Measurements from ENCODE around the gene GALR3. TPM values are rescaled to one million over a fixed set of nuclear protein-coding genes. Genes with fewer than 3 reads are reported as not detected.

Gene GALR3
- total and polyA plus RNA-seq, 2 of the 8 experiments (the other 6 are each of a cell fraction or from before 2014, with no cell fraction given): 0.84 to 1.1 TPM

GRCh38 chr22:37803639-37804351, 19.4 kb upstream of the GALR3 start:
- CTCF ChIA-PET (ENCODE audit: partially characterized antibody): interaction anchor here (1.0 to 1.2 kb wide), 2 partner anchors 12 to 16 kb away, joined by 3 read pairs; no protein-coding TSS in a partner anchor
- Histone ChIP-seq H2BK12ac (ENCODE audit: low read depth, low read length) (peak overlapping the region; percentile 69; the same call in 1 of the 2 replicates), H3K56ac (replicated peaks; ENCODE audit: insufficient read length, low read depth, low read length) (peak overlapping the region; percentile 67), H3K23ac (ENCODE audit: insufficient read length) (no peak overlapping the region), H4K91ac (replicated peaks; ENCODE audit: insufficient read length, low read length) (peak overlapping the region; percentile 97), H3K18ac (ENCODE audit: extremely low read depth, low read length) (peak overlapping the region; percentile 98), H3K27ac (ENCODE audit: low read depth, low read length) (no peak overlapping the region), H3K4me3 (ENCODE audit: extremely low read depth in 1 of 4, insufficient read depth in 2 of 4, low read depth in 3 of 4, low read length in 4 of 4) (peak overlapping the region; percentile 79 to 91 (median 86)), H2BK5ac (ENCODE audit: low read depth, low read length) (no peak overlapping the region), H3K4me1 (replicated peaks in 1 of 4; ENCODE audit: control insufficient read depth in 3 of 4, insufficient read depth in 4 of 4, low read length in 3 of 4) (peaks cover 0 to 22% (median 19%) of the 10 kb centered on the region in 4 experiments; a peak in 6 of 7 replicates), H3K4ac (replicated peaks; ENCODE audit: insufficient read length, low read depth, low read length) (peak overlapping the region; percentile 95), H3K79me1 (ENCODE audit: low read depth, low read length) (peaks cover 3% of the 10 kb centered on the region), H3K23me2 (ENCODE audit: low read depth, low read length) (peaks cover 48% of the 10 kb centered on the region), H4K20me1 (replicated peaks in 1 of 2; ENCODE audit: control insufficient read depth in 1 of 2, insufficient read depth in 2 of 2, low read length in 2 of 2) (peaks cover 0 to 2% of the 10 kb centered on the region in 2 experiments), H2BK120ac (replicated peaks; ENCODE audit: low read depth, low read length) (peak overlapping the region; percentile 94), H2BK20ac (ENCODE audit: low read length) (peak overlapping the region; percentile 80; the same call in 1 of the 2 replicates), H2BK15ac (ENCODE audit: low read length) (peak overlapping the region; percentile 88; the same call in 1 of the 2 replicates), H3K14ac (ENCODE audit: insufficient read length) (no peak overlapping the region), H2AK5ac (ENCODE audit: low read depth, low read length) (no peak overlapping the region), H4K5ac (ENCODE audit: insufficient read length, low read depth, low read length) (peak overlapping the region; percentile 78), H3K9me3 (ENCODE audit: insufficient read depth in 2 of 2, low read depth in 1 of 2, low read length in 1 of 2) (no peaks in the 10 kb centered on the region), H2AFZ (ENCODE audit: low read length) (no peak overlapping the region), H4K8ac (ENCODE audit: extremely low read depth, insufficient read depth, low read length) (peak overlapping the region; percentile 95), H3K27me3 (replicated peaks in 1 of 4; ENCODE audit: control insufficient read depth in 3 of 4, extremely low read depth in 1 of 4, insufficient read depth in 3 of 4, low read length in 3 of 4) (peaks cover 3 to 39% (median 31%) of the 10 kb centered on the region in 4 experiments), H3K79me2 (ENCODE audit: control insufficient read depth in 1 of 2, insufficient read depth in 2 of 2, low read length in 2 of 2) (peaks cover 0 to 7% of the 10 kb centered on the region in 2 experiments; a peak in 1 of 4 replicates), H3K9ac (replicated peaks in 1 of 4; ENCODE audit: extremely low read depth in 1 of 4, low read depth in 3 of 4, low read length in 3 of 4) (peak overlapping the region in 3 of 4 experiments; percentile 23 to 82 (median 72); a peak in 5 of 7 replicates), H3K4me2 (ENCODE audit: insufficient read depth in 1 of 2, low read depth in 2 of 2, low read length in 2 of 2) (peak overlapping the region; percentile 91 to 94), H3K36me3 (ENCODE audit: control insufficient read depth in 2 of 4, insufficient read depth in 4 of 4, low read length in 3 of 4) (no peaks in the 10 kb centered on the region)
- POLR2A ChIA-PET (ENCODE audit: partially characterized antibody): interaction anchor here (0.6 to 8.8 kb wide), 24 partner anchors 9 to 213 kb away, joined by 3 to 142 read pairs (median 4); partner anchors contain the start of genes GALR3, GGA1, NOL12 and PDXP
- WGBS, 2 experiments (ENCODE audit: extremely low coverage in 1 of 2, insufficient coverage in 1 of 2, insufficient read length in 1 of 2, insufficient replicate concordance in 2 of 2, low coverage in 1 of 2, low lambda C conversion rate in 2 of 2, missing lambda C conversion rate in 1 of 2): 6% methylated on average over 32 of the region's 34 CpGs; no CpG with 5 or more reads in 1 of the 2 experiments
- no peak for FAIRE-seq
- peak in 1 of 2 experiments; percentile 70 for DNase-seq (ENCODE audit: low read depth in 1 of 2, low spot score in 2 of 2)
- TF ChIP-seq EGR1 (IDR thresholded peaks at IDR 0.05; ENCODE audit: borderline replicate concordance, low read depth, low read length) (no peak), CBX5 (IDR thresholded peaks at IDR 0.05; ENCODE audit: low read depth, low read length) (no peak), POLR2A (IDR thresholded peaks at IDR 0.05; ENCODE audit: control extremely low read depth in 1 of 2, low read depth in 2 of 2, low read length in 2 of 2) (peak in 1 of 2 experiments; percentile 33; a peak in 1 of 3 replicates), CTBP2 (IDR thresholded peaks at IDR 0.05; ENCODE audit: borderline replicate concordance, insufficient read depth, insufficient read length, low read length) (no peak), JUND (IDR thresholded peaks at IDR 0.05; ENCODE audit: low read length) (no peak), PHF8 (conservative IDR thresholded peaks at IDR 0.05; ENCODE audit: low read depth, low read length) (peak; percentile 31; the same call in 1 of the 2 replicates), CREB1 (IDR thresholded peaks at IDR 0.05) (no peak), TCF12 (IDR thresholded peaks at IDR 0.05; ENCODE audit: low read depth, low read length) (no peak), YY1 (IDR thresholded peaks at IDR 0.05; ENCODE audit: low read depth, low read length) (peak; percentile 76), CHD2 (IDR thresholded peaks at IDR 0.05; ENCODE audit: low read length) (no peak), ATF2 (IDR thresholded peaks at IDR 0.05; ENCODE audit: low read length) (no peak)

All from H1 (cell line).